IMR-90 (cell line): ENCODE measurements around the gene POLR1G. TPM values are rescaled to one million over a fixed set of nuclear protein-coding genes. Genes with fewer than 3 reads are reported as not detected.

ENCODE experiments used
- ATAC-seq: fragments of 200-7000 bp; cut with Tn5 transposase; 2 replicates; pipeline ENCODE4 v1.9.1; 2020; ENCODE audit warnings: low read depth, mild to moderate bottlenecking, moderate library complexity
- BruUV-seq: library from RNA; stranded (reverse); fragments of 400-500 nt; replicated peaks from 2 replicates; lab custom pipeline; 2021; lab: Mats Ljungman, UMichigan
- CTCF ChIA-PET: fragments of 300-600 bp; formaldehyde crosslinking; extraction: SDS; loops from one replicate; lab custom pipeline; 2021; ENCODE audit warnings: antibody characterized with exemption; lab: Yijun Ruan, JAX
- POLR2A ChIA-PET: fragments of 300-600 bp; sonication (Branson Sonifier 250); formaldehyde crosslinking; loops from one replicate; lab custom pipeline; 2022; ENCODE audit warnings: antibody characterized with exemption; ENCODE audit not compliant: unreplicated experiment; lab: Charles Lee
- DNase-seq: peaks from one replicate; pipeline ENCODE4 v3.0.0; 2013
- H2AFZ ChIP-seq: replicated peaks from 2 replicates; pipeline ENCODE3; 2013; ENCODE audit warnings: low read length, mild to moderate bottlenecking; ENCODE audit not compliant: poor library complexity
- H2AK5ac ChIP-seq: 2 replicates; pipeline ENCODE4 v1.6.1; 2013; ENCODE audit warnings: low read depth, low read length, inconsistent platforms
- H2AK9ac ChIP-seq: replicated peaks from 2 replicates; pipeline ENCODE3; 2013; ENCODE audit warnings: mild to moderate bottlenecking, low read depth, low read length, moderate library complexity; ENCODE audit not compliant: poor library complexity
- H2BK120ac ChIP-seq: 2 replicates; pipeline ENCODE4 v1.6.1; 2013; ENCODE audit warnings: low read depth, low read length, inconsistent platforms
- H2BK15ac ChIP-seq: 3 replicates; pipeline ENCODE4 v1.6.1; 2013; ENCODE audit warnings: low read depth, low read length, inconsistent platforms
- H2BK20ac ChIP-seq: 2 replicates; pipeline ENCODE4 v1.6.1; 2013; ENCODE audit warnings: low read depth, mild to moderate bottlenecking, inconsistent platforms, low read length, moderate library complexity
- H2BK5ac ChIP-seq: 2 replicates; pipeline ENCODE4 v1.6.1; 2013; ENCODE audit warnings: mild to moderate bottlenecking, low read depth, low read length, inconsistent platforms; ENCODE audit not compliant: poor library complexity, severe bottlenecking
- H3K14ac ChIP-seq: replicated peaks from 2 replicates; pipeline ENCODE4 v1.6.1; 2013; ENCODE audit warnings: low read depth, low read length, inconsistent platforms
- H3K18ac ChIP-seq: 2 replicates; pipeline ENCODE4 v1.6.1; 2013; ENCODE audit warnings: low read depth, low read length, control low read depth
- H3K23ac ChIP-seq: 2 replicates; pipeline ENCODE4 v1.6.1; 2013; ENCODE audit warnings: low read depth, low read length, inconsistent platforms
- H3K27ac ChIP-seq: 2 replicates; pipeline ENCODE4 v1.5.1; 2013; ENCODE audit warnings: mild to moderate bottlenecking, control low read depth, low read length; ENCODE audit not compliant: insufficient read depth
- H3K27me3 ChIP-seq: 2 replicates; pipeline ENCODE4 v1.6.1; 2013; ENCODE audit warnings: low read length; ENCODE audit not compliant: control insufficient read depth, insufficient read depth
- H3K36me3 ChIP-seq: 2 replicates; pipeline ENCODE4 v1.6.1; 2013; ENCODE audit warnings: low read length, mixed read lengths; ENCODE audit not compliant: control insufficient read depth, insufficient read depth
- H3K4ac ChIP-seq: 2 replicates; pipeline ENCODE4 v1.6.1; 2013; ENCODE audit warnings: low read depth, low read length, inconsistent platforms
- H3K4me1 ChIP-seq: 2 replicates; pipeline ENCODE4 v1.6.1; 2013; ENCODE audit warnings: low read length, mixed read lengths; ENCODE audit not compliant: control insufficient read depth, insufficient read depth
- H3K4me2 ChIP-seq: 2 replicates; pipeline ENCODE4 v1.6.1; 2013; ENCODE audit warnings: low read depth, mild to moderate bottlenecking, control low read depth, low read length, moderate library complexity
- H3K4me3 ChIP-seq: 2 replicates; pipeline ENCODE4 v1.5.1; 2013; ENCODE audit warnings: low read depth, mild to moderate bottlenecking, control low read depth, low read length, moderate library complexity; ENCODE audit not compliant: insufficient read depth
- H3K56ac ChIP-seq: 2 replicates; pipeline ENCODE4 v1.6.1; 2013; ENCODE audit warnings: low read length, inconsistent platforms; ENCODE audit not compliant: insufficient read depth; ENCODE audit errors: extremely low read depth
- H3K79me1 ChIP-seq, 2 experiments: 2 replicates each; pipeline ENCODE4 v1.6.1; 2013; ENCODE audit warnings: low read length in 2 of 2, inconsistent platforms in 1 of 2, low read depth in 1 of 2
- H3K9ac ChIP-seq: 2 replicates; pipeline ENCODE4 v1.6.1; 2013; ENCODE audit warnings: low read depth, low read length, control low read depth
- H3K9me1 ChIP-seq: 2 replicates; pipeline ENCODE4 v1.6.1; 2013; ENCODE audit warnings: low read length, inconsistent platforms; ENCODE audit not compliant: insufficient read depth
- H3K9me3 ChIP-seq: 2 replicates; pipeline ENCODE4 v1.6.1; 2013; ENCODE audit warnings: low read length; ENCODE audit not compliant: control insufficient read depth, insufficient read depth
- H4K20me1 ChIP-seq: 2 replicates; pipeline ENCODE4 v1.6.1; 2013; ENCODE audit warnings: low read length, inconsistent platforms; ENCODE audit not compliant: insufficient read depth
- H4K5ac ChIP-seq: 2 replicates; pipeline ENCODE4 v1.6.1; 2013; ENCODE audit warnings: mild to moderate bottlenecking, low read depth, low read length, control low read depth
- H4K8ac ChIP-seq, 2 experiments: 2 replicates each; pipeline ENCODE4 v1.6.1; 2013; ENCODE audit warnings: low read depth in 2 of 2, low read length in 2 of 2, control low read depth in 1 of 2, inconsistent platforms in 1 of 2
- H4K91ac ChIP-seq: 2 replicates; pipeline ENCODE4 v1.6.1; 2013; ENCODE audit warnings: low read depth, low read length, inconsistent platforms; ENCODE audit not compliant: insufficient read depth
- BHLHE40 ChIP-seq: fragments of 150-350 bp; IDR thresholded peaks from 2 replicates; pipeline ENCODE4 v1.6.1; 2016; ENCODE audit warnings: mild to moderate bottlenecking, low read depth, low read length
- CTCF ChIP-seq: conservative IDR thresholded peaks from 2 replicates; pipeline ENCODE4 v1.5.1; 2012; ENCODE audit warnings: mild to moderate bottlenecking, low read depth, low read length, improper control_type of control experiment
- FOS ChIP-seq: fragments of 150-350 bp; IDR thresholded peaks from 2 replicates; pipeline ENCODE4 v1.6.1; 2016; ENCODE audit warnings: low read depth, low read length
- MXI1 ChIP-seq: IDR thresholded peaks from 2 replicates; pipeline ENCODE4 v1.6.1; 2012; ENCODE audit warnings: low read depth, mild to moderate bottlenecking, low read length, moderate library complexity, borderline replicate concordance
- NFE2L2 ChIP-seq: fragments of 150-350 bp; IDR thresholded peaks from 2 replicates; pipeline ENCODE4 v1.6.1; 2016; ENCODE audit warnings: low read depth, mild to moderate bottlenecking, low read length
- POLR2A ChIP-seq: IDR thresholded peaks from 2 replicates; pipeline ENCODE4 v1.6.1; 2012; ENCODE audit warnings: mild to moderate bottlenecking, low read depth, low read length
- RAD21 ChIP-seq: IDR thresholded peaks from 2 replicates; pipeline ENCODE4 v1.6.1; 2012; ENCODE audit warnings: low read length, improper control_type of control experiment
- RCOR1 ChIP-seq: IDR thresholded peaks from 2 replicates; pipeline ENCODE4 v1.6.1; 2012; ENCODE audit warnings: mild to moderate bottlenecking, low read length, improper control_type of control experiment; ENCODE audit not compliant: insufficient replicate concordance
- RFX5 ChIP-seq: IDR thresholded peaks from 2 replicates; pipeline ENCODE4 v1.8.0; 2012; ENCODE audit warnings: low read depth, mild to moderate bottlenecking, low read length, moderate library complexity
- USF2 ChIP-seq: fragments of 150-350 bp; IDR thresholded peaks from 2 replicates; pipeline ENCODE4 v1.6.1; 2017; ENCODE audit warnings: mild to moderate bottlenecking, antibody characterized with exemption, low read length, low read depth
- WGBS, 2 experiments: methylation state at CpG; one replicate each; pipeline versions ENCODE4 v1.1.5 to v1.1.7; 2013; ENCODE audit warnings: missing lambda C conversion rate in 2 of 2; ENCODE audit not compliant: insufficient read length in 1 of 2; ENCODE audit errors: extremely low coverage in 2 of 2; 5-methylcytosine and 5-hydroxymethylcytosine counted together
- dilution Hi-C: fragments of 300-500 bp; cut with HindIII; formaldehyde crosslinking; loops from one replicate; pipeline ENCODE4 v1.14.3; 2018; ENCODE audit warnings: low sequenced_read_pairs; ENCODE audit not compliant: unreplicated experiment
- in situ Hi-C: fragments of 300-500 bp; cut with MboI; formaldehyde crosslinking; loops from 3 replicates; pipeline ENCODE4 v1.14.3; 2019; ENCODE audit warnings: low sequenced_read_pairs, inconsistent platforms, mixed read lengths
- intact Hi-C: fragments of 100-400 bp; cut with micrococcal nuclease; formaldehyde crosslinking; loops from 2 replicates; pipeline ENCODE4 v1.10.0; 2022
- polyA plus RNA-seq, 3 experiments: library from polyadenylated mRNA; depleted of rRNA; stranded (reverse); fragments of >200 nt; gene quantifications; 2 replicates each; pipeline ENCODE4 v1.2.3, GENCODE V29; 2012; ENCODE audit warnings: low replicate concordance in 1 of 3
- total RNA-seq: library from RNA; depleted of rRNA; stranded (reverse); fragments of >200 nt; gene quantifications from 2 replicates; pipeline ENCODE4 v1.2.3, GENCODE V29; 2012

Gene POLR1G
- total and polyA plus RNA-seq, 2 of the 4 experiments (the other 2 are of a cell fraction), result 8.0 to 12.5 TPM

- Histone ChIP-seq H4K20me1 (no peaks in the 10 kb centered on the region; the same call in 1 of the 2 replicates), H4K91ac (peak overlapping the region; percentile 91; the same call in 1 of the 2 replicates), H2BK20ac (peak overlapping the region; percentile 63; the same call in 1 of the 2 replicates), H3K4me2 (peak overlapping the region; percentile 73), H2BK5ac (no peak overlapping the region), H3K56ac (0 out of 2 replicates have a peak overlapping the region, but pooled peaks have one; percentile 26), H3K4me1 (peaks cover 5% of the 10 kb centered on the region), H3K9ac (peak overlapping the region; percentile 34; the same call in 1 of the 2 replicates), H3K9me1 (peaks cover 6% of the 10 kb centered on the region; the same call in 1 of the 2 replicates), H3K27me3 (no peaks in the 10 kb centered on the region), H3K18ac (no peak overlapping the region), H2BK15ac (peak overlapping the region; percentile 93; the same call in 1 of the 3 replicates), H3K14ac (peak overlapping the region; percentile 80), H4K8ac (peak overlapping the region; percentile 16 to 76), H3K23ac (peak overlapping the region; percentile 79; the same call in 1 of the 2 replicates), H2AFZ (peak overlapping the region; percentile 88), H3K79me1 (peaks cover 10 to 66% of the 10 kb centered on the region in 2 experiments; a peak in 3 of 4 replicates), H3K27ac (no peak overlapping the region; the same call in 1 of the 2 replicates), H2AK5ac (peak overlapping the region; percentile 87), H3K4ac (peak overlapping the region; percentile 91), H2BK120ac (peak overlapping the region; percentile 93), H4K5ac (peak overlapping the region; percentile 67; the same call in 1 of the 2 replicates), H3K36me3 (no peaks in the 10 kb centered on the region; the same call in 1 of the 2 replicates), H3K9me3 (no peaks in the 10 kb centered on the region), H3K4me3 (peak overlapping the region; percentile 89), H2AK9ac (peak overlapping the region; percentile 97)
- ChIA-PET POLR2A (no interaction called here), CTCF (no interaction called here)
- in situ Hi-C loops (no loop called here), dilution Hi-C loops (no loop called here), intact Hi-C loops (no loop called here)
- TF ChIP-seq RCOR1, result no peak
- TF ChIP-seq RFX5, result no peak
- no peak for TF ChIP-seq MXI1
- peak; percentile 11; the same call in 1 of the 2 replicates for TF ChIP-seq RAD21
- no peak for TF ChIP-seq FOS
- TF ChIP-seq POLR2A, result no peak
- TF ChIP-seq NFE2L2, result no peak
- TF ChIP-seq BHLHE40, result no peak
- TF ChIP-seq CTCF, result peak; percentile 44
- TF ChIP-seq USF2, result no peak
- no TSS peak for BruUV-seq
- WGBS, 2 experiments, result 8% methylated on average over 13 of the region's 25 CpGs; no CpG with 5 or more reads in 1 of the 2 experiments
- ATAC-seq (no peak), DNase-seq (no peak)
Measured at GRCh38 chr19:45403781-45404556, 2.5 kb upstream of the POLR1G start.
